ENCODE measurements around the gene SGCA. TPM values are rescaled to one million over a fixed set of nuclear protein-coding genes. Genes with fewer than 3 reads are reported as not detected.

Gene SGCA
- total and polyA plus RNA-seq, 3 donors from 2014 or later = 2.4 to 33.1 (median 7.6) TPM

DNA sequence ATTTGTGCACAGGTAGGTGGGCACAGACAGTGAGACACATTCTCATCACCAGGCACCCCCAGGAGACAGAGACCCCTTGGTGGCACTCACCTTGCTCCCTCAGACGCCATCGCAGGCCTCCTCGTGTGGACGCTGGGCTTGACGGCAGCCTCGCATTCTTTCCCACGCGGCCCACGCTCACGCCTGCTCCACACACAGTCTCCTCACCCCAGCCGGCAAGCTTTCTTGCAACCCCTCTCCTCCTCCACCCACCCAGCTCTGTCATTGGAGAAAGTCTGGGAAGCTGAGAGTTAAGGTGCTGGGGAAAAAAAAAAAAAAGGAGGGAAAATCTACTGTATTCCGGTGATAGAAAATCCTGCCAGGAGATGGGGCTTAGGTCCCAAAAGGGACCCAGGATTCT is 14.8 kb downstream of the SGCA start:
- H3K9me3 ChIP-seq = no peaks in the 10 kb centered on the region
- DNase-seq = no peak
- H3K27ac ChIP-seq = no peak overlapping the region
- 80% methylated on average over 9 to 12 of the region's 12 CpGs for WGBS, 2 donors
- no peak for TF ChIP-seq CTCF (IDR thresholded peaks at IDR 0.05)
- no peaks in the 10 kb centered on the region for H3K27me3 ChIP-seq
- peaks cover 27% of the 10 kb centered on the region for H3K4me1 ChIP-seq
- no peak overlapping the region for H3K4me3 ChIP-seq
- intact Hi-C loops (cut with DNase I; ENCODE audit: low total_unique reads) = no loop called here
- H3K36me3 ChIP-seq (ENCODE audit: low read depth, missing control alignments) = no peaks in the 10 kb centered on the region

DNA sequence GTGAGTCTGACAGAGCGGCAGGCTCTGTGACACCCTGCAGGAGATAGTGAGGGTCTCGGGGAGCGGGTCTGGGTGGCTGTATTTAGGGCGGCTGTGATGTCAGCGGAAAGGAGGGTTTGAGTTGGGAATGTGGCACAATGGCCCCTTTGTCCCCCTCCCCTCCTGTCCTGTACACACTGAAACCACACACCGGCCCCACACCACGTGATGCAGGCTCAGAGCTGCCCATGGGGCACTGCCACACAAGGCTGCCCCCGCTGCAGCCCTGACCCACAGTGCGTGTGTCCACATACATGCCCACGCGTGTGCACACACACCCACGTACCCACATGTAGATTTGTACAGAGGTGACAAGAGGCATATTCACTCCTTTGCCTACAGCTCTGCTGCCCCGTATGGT is 15.3 kb downstream of the SGCA start:
- H3K27ac ChIP-seq = no peak overlapping the region
- 88 to 90% methylated on average over 13 of the region's 13 CpGs for WGBS, 2 donors
- no peaks in the 10 kb centered on the region for H3K9me3 ChIP-seq
- H3K4me3 ChIP-seq = no peak overlapping the region
- DNase-seq = no peak
- no peaks in the 10 kb centered on the region for H3K27me3 ChIP-seq
- H3K4me1 ChIP-seq = peaks cover 21% of the 10 kb centered on the region
- no peaks in the 10 kb centered on the region for H3K36me3 ChIP-seq (ENCODE audit: low read depth, missing control alignments)
- intact Hi-C loops (cut with DNase I; ENCODE audit: low total_unique reads) = no loop called here
- TF ChIP-seq POLR2A (IDR thresholded peaks at IDR 0.05) (no peak), CTCF (IDR thresholded peaks at IDR 0.05) (no peak)

- Histone ChIP-seq H3K36me3 (ENCODE audit: low read depth, missing control alignments) (no peaks in the 10 kb centered on the region), H3K27ac (no peak overlapping the region), H3K4me1 (peaks cover 14% of the 10 kb centered on the region), H3K9me3 (no peaks in the 10 kb centered on the region), H3K4me3 (no peak overlapping the region), H3K27me3 (no peaks in the 10 kb centered on the region)
- no peak for DNase-seq
- WGBS, 2 donors = 84 to 88% methylated on average over 12 of the region's 12 CpGs
- intact Hi-C loops (cut with DNase I; ENCODE audit: low total_unique reads) = no loop called here
- TF ChIP-seq POLR2A (IDR thresholded peaks at IDR 0.05) = no peak
- TF ChIP-seq CTCF (IDR thresholded peaks at IDR 0.05) = no peak
Observed at GRCh38 chr17:50181591-50182560, 16.1 kb downstream of the SGCA start.

DNA sequence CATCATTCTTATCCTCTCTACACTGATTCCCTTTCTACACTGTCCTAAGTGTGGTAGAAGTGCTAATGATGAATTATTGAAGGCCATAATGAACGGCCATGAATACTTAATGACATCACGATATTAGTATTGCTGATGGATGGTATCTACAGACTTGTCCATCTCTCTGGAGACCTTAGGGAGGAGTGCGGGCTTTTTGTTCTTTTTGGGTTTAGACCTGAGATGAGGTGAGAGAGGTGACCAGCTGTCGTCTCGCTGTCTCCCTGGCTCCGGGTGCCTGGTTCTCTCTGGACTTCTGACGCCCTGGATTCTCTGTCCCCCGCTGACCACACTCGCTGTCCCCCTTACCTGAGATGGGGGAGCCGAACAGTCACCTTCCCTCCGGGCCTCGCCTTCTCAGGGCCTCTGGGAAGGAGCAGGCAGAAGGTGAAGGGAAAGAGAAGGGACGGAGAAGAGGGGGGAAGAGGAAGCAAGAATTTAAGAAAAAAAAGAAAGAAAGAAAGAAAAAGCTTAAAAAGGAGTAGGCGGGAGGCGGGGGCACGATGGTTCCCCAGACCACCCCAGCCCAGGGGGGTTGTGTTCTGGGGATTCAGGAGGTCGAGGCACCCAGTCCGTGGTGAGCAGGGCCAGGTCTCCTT is 17.1 kb downstream of the SGCA start:
- TF ChIP-seq POLR2A (IDR thresholded peaks at IDR 0.05) = no peak
- no peak for TF ChIP-seq CTCF (IDR thresholded peaks at IDR 0.05)
- peaks cover 5% of the 10 kb centered on the region for H3K4me1 ChIP-seq
- intact Hi-C loops (cut with DNase I; ENCODE audit: low total_unique reads) = no loop called here
- no peak for DNase-seq
- WGBS, 2 donors = 87 to 88% methylated on average over 18 of the region's 18 CpGs
- no peak overlapping the region for H3K27ac ChIP-seq
- H3K9me3 ChIP-seq = no peaks in the 10 kb centered on the region
- H3K27me3 ChIP-seq = no peaks in the 10 kb centered on the region
- no peak overlapping the region for H3K4me3 ChIP-seq
- H3K36me3 ChIP-seq (ENCODE audit: low read depth, missing control alignments) = no peaks in the 10 kb centered on the region

All from testis (tissue), 3 donors.